H1 (cell line): ENCODE results near the gene ARPP21. TPM values are rescaled to one million over a fixed set of nuclear protein-coding genes. Genes with fewer than 3 reads are reported as not detected.

Experiments used
- POLR2AphosphoS5 ChIP-seq: IDR thresholded peaks from 2 replicates; pipeline ENCODE4 v1.6.1; 2011; ENCODE audit warnings: low read depth, low read length
- TCF12 ChIP-seq: IDR thresholded peaks from 2 replicates; pipeline ENCODE4 v1.6.1; 2011; ENCODE audit warnings: low read depth, mild to moderate bottlenecking, low read length
- polyA plus RNA-seq, 7 experiments: library from polyadenylated mRNA; depleted of rRNA in 3 of 7; stranded (reverse) in 5 of 7; unstranded in 2 of 7; fragments of >200 nt in 5 of 7; fragments of 200-250 nt in 2 of 7; gene quantifications; 1 replicate in 5 of 7; 2 replicates in 1 of 7; 4 replicates in 1 of 7; pipeline versions ENCODE4 v1.2.1 to v1.2.3, GENCODE V29; 2011 to 2013; ENCODE audit warnings: missing spikeins in 2 of 7, mixed read lengths in 2 of 7
- total RNA-seq: library from RNA; stranded (reverse); fragmentation: NEBNext Ultra II Directional; extraction: Animal tissue kit (Norgen Biotek cat#: 25700); gene quantifications from 2 replicates; pipeline ENCODE4 v1.2.1, GENCODE V29; 2021

The ARPP21 gene
- total and polyA plus RNA-seq, 2 of the 8 experiments (the other 6 are each of a cell fraction or from before 2014, with no cell fraction given), result not detected

- TF ChIP-seq POLR2AphosphoS5 (no peak), TCF12 (no peak)
These were observed 5.9 kb downstream of the ARPP21 start (continued) for GRCh38 chr3:35645189-35645588.
